NCI-H2107 treated with DMSO at 0.1 percent for 48 hours (cell line): ENCODE results near the gene ENOX2.

Source experiments
- DNase-seq: peaks from one replicate; lab custom pipeline; 2025; ENCODE audit not compliant: unreplicated experiment; lab: John Stamatoyannopoulos, UW

Gene ENOX2

DNA sequence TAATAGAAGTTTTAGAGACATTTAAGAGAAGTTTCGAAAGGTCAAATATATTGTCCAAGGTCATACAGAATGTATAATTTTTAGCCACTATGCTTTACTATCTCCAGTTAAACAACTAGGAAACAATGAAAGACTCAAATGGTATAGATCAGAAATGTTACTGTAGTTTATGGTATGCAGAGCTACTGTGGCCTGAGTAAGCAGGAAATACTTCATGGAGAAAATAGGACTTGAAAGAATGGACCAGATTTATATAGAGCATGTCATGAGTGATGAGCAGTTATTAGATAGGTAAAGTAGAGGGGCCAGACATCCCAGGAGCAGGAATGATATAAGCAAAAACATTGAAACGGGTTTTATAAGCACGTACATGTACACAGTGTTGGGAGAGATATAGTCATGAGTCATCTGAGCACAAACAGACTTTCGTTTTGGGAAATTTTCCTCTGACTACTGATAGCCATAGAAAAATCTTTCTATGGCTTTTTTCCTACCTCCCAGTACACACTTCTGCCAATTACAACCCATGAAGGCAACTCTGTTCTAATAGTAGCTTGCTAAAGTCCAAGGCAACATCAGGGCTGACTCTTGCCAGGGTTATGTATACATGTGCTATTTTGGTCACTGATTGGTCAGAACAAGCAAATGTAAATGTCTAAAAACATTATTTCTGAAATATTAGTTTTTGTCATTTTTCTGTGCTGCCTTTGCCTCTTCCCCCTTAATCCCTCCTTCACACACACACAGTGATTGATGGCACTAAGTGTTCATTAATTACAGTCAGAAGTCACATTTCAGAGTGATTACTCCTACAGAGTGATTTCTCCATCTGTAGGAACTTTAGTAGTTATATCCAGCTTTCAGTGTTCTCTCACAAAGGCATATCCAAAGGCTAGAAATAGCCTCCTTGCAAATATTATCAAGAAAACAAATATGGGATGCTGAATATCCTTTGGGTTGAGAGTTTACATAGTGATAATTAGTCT is 198.7 kb downstream of the ENOX2 start:
- no peak for DNase-seq

DNA sequence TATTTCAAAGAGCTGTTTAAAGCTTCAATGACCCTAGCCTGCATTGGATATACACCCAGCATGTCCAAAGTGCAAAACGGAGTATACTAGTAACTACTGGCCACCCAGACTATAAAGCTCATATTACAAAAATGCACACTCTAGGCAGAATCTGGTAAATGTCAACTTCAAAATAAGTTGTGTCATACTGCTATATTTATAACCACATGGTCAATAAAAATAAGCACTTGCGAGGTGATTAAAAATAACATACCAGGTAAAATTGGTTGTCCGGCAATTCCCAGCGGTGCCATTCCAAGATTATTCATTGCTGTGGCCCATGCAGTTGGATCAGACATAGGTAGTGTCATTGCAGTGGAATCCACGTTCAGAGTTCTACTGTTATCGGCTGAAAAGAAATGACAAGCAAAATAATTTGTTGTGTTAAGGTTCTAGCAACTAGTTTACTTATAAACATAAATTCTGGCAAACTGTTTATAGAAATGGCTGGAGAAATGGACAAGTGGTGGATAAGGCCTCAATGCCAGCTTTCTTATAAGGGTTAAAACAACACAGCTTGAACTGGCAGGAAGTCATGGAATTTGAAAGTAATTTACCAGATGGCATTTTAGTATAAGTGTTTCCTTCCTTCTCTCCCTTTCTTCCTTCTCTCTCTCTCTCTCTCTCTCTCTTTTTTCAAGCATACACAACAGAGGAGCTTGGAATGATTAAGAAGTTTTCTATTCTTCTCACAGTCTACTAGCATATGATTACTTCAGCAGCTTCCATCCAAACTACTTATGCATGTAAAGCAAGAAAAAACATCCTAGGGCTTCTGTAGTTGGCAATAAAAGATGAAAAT is 199.9 kb downstream of the ENOX2 start:
- DNase-seq, result no peak

DNA sequence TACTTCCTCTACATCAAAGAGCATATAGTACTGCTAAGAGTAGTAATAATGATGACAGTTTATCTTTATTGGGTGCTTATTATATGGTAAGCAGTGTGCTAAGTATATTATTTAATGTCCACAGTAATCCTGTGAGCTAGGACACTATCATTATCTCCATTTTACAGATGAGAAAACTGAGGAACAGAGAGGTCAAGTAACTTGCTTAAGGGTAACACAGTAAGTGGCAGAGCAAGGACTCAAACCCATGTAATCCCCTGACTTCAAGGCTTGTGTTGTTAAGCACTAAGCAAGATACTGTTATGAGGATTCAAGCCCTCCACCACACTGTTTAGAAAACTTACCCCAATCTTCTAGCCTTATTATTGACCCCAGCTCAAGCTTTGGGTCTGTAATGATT is 202.4 kb downstream of the ENOX2 start:
- no peak for DNase-seq

DNA sequence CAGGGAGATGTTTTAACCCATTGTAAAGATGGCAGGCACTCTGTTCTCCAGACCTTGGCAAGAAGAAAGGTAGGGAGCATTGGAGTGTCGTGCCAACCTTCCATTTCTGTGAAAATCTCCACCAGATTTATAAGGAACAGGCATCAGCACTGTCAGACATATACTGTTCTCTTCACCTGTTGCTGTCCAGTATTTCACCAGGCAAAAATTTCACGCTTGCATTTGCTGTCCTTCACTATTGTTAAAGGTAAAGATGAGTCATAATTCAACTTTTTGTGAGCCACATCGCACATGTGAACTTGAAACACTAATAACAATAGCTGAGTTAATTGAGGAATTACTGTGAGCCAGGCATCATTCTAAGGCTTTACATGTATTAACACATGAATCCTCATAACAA is 203.4 kb downstream of the ENOX2 start:
- DNase-seq, result no peak

- no peak for DNase-seq
Measured at GRCh38 chrX:130696542-130696941, 206.5 kb downstream of the ENOX2 start.

DNA sequence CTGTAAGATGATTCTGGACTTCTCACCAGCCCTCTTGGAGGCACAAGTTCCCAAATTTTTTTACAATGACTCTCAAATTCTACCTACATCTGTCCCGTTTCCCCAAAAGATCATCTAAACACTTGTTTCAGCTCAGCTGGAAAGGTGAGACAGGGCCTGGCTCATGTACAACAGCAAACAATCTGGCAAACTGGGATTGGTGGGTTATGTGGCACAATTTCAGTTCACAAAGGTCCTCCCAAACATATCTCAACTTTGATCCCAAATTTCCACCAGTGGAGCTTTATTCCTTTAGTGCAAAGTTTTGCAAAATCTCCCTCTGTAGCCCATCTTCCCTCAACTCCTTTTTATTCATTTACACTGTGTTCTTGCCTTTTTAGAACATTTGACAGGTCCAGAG is 207.1 kb downstream of the ENOX2 start:
- DNase-seq, result no peak

GRCh38 chrX:130694983-130695382 is 208.0 kb downstream of the ENOX2 start:
- no peak for DNase-seq

DNA sequence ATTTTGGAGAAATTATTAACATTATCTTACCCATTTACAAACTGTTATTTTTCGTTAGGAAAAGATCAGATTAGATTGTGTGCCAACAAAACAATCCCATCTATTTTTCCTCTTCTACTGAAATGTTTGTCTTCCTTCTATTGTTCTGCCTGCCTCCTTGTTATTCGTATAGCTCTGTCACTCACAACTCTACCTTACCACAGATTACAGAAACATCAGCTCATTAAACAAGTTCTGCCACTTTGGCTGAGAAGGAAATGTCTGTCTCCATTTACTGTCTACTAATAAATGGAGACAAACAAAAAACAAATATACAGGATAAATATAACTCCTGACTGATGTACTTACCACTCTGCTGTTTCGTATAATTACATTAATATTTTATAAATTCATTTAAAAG is 211.4 kb downstream of the ENOX2 start:
- DNase-seq, result no peak

GRCh38 chrX:130688360-130688759 is 214.6 kb downstream of the ENOX2 start:
- DNase-seq, result no peak

DNA sequence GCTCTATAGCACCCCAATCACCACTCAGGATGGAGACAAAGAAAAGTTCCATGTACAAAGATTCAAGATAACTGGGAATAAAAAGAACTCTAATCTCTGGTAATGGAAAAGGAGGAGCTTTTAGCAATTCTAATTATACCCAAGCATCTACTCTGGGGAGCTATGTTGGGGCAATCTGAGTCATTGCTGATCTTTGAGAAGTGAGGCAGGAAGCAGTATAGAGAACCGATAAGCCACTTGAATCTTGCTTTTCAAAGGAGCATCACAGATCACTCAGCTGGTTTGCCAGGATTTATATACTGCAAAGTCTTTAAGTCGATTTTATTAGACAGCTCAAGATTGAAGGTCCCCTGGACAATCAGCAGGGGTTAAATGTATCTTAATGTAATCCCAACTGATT is 220.0 kb downstream of the ENOX2 start:
- no peak for DNase-seq

DNA sequence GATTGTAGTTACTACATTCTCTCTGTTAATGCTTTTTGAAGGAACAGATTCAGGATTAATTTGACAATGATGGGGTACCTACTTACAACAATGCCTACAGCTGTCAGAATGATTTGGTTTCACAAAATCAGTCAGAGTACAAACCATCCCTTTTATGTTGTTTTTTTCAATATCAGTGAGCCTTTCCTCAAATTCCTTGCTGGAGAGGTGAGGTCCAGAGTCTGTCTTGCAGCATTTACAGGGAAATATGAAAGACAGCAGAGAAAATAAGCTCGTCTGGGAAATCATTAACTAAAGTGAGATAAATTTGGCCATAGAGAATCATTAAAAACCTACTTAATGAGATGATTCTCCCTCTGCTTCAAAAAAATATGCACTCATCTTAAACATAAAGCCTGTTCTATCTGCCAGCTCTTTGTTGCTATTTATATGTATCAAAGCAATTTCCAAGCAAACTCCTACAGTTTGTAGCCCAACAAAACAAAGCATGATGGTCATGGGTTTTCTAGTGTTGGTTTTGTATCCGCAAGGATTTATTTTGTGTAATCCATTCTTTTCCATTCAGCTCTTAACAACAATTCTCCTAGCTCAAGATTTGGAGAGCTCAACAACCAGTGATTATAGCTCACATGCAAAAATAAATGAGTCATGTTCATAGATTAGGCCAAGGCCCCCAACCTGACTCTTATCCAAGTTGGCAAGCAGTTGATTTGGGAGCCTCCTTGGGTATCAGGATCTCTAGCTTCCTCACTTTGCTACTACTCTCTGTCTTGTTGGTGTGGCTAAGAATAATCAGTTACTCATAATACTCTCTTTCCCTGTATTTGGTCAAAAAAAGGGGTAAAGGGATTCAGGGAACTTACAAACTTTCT is 222.6 kb downstream of the ENOX2 start:
- no peak for DNase-seq

- no peak for DNase-seq
Measured at GRCh38 chrX:130676861-130677260, 226.1 kb downstream of the ENOX2 start.

- no peak for DNase-seq
Measured at GRCh38 chrX:130672214-130672613, 230.8 kb downstream of the ENOX2 start.

- no peak for DNase-seq
Measured at GRCh38 chrX:130669233-130669632, 233.8 kb downstream of the ENOX2 start.

GRCh38 chrX:130665263-130665662 is 237.7 kb downstream of the ENOX2 start:
- DNase-seq, result no peak

DNA sequence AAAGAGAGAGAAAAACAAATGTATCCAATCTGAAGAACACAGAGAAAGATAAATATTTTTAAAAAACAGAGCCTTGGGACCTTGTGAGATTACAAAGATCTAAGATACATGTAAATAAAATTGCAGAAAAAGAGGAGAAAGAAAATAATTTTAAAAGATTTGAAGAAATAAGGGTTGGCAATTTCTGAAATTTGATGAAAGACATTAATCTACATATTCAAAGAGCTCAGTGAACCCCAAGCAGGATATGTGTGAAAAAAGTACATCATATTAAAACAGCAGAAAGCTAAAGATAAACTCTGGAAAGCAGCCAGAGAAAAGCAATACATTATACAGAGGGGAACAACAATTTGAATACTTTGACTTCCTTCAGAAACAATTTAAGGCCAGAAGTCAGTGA is 244.7 kb downstream of the ENOX2 start:
- no peak for DNase-seq

DNA sequence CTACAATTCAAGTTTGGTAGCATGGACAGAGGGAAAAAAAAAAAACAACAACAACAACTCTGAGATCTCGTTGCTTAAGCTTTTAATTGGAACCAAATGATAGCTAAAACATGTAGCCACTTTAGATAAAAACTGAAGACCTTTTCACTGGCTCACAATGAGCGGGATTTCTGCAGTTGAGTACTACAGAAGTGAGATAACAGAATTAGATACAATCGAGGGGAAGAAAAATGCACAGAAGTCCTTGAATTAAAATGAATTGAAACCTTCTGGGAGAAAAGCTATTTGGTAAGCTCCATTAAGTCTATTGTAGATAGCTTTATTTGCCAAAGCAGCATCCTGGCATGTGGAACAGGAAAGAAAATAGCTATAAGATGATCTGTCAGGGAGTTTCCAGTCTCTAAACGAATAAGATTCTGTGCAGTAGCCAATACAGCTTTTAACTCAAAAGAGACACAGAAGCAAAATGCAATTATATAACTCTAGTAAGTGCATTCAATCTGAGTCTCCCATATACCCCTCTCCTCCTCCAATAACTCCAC is 248.5 kb downstream of the ENOX2 start:
- DNase-seq, result no peak

DNA sequence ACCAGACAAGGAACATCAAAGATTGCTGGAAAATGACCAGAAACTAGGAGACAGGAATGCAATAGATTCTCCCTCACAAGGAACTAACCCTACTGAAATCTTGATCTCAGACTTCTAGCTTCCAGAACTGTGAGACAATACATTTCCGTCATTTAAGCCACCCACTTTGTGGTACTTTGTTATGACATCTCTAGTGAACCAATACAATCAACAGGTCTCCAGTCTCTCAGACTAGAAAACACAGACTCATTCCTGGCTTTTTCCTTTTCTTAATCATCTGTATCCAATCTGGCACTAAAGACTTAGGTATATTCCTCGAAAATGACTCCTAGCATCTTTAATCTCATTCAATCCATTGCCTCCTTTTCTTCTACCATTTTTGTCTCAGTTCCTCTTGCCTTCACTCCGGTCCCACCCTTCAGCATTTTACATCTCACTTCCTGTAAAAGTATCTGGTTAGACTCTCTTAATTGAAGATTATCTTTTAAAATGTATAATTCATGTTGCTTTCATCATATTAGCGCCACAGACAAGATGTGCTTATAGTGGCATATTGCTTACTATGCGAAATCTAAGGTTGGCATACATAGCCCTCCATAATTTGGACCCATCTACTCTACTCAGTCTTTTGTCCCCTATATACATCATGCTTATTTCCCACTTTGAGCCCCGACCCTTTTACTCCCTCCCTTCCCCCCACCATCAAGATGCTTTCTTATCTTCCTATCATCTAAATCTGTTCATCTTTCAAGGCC is 250.0 kb downstream of the ENOX2 start:
- no peak for DNase-seq

GRCh38 chrX:130649738-130650137 is 253.3 kb downstream of the ENOX2 start:
- DNase-seq, result no peak

DNA sequence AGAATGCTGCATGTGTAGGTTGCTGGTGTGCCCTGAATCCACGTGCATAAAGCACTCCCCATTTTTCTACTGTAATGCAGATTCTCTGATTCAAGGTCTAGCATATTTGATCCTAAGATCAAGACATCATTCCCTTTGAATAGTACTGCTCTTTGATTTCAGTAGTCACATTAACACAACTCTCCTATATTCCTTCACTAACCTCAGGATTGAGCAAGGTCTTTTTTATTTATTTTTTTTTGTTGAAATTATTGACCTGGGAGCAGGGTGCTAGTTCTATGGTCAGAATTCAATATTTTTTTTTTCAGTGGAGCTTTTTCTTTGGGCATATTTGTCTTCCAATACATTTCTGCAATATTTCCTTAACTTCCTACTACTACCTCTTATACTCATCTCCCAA is 255.5 kb downstream of the ENOX2 start:
- DNase-seq, result no peak
